ENCODE results near the gene ASB16. TPM values are rescaled to one million over a fixed set of nuclear protein-coding genes. Genes with fewer than 3 reads are reported as not detected.

Gene ASB16
- total and polyA plus RNA-seq, 9 of the 15 experiments (the other 6 are each of a cell fraction or from before 2014, with no cell fraction given), result 0.03 to 0.07 TPM; not detected in 7

GRCh38 chr17:44137891-44138709 is 32.4 kb upstream of the ASB16 start (continued):
- TF ChIP-seq MYNN (IDR thresholded peaks at IDR 0.05) (peak; percentile 82), MYNN (CRISPR knock-in tag; IDR thresholded peaks at IDR 0.05) (no peak), BMI1 (IDR thresholded peaks at IDR 0.05; ENCODE audit: low read length) (no peak), KAT7 (CRISPR knock-in tag; IDR thresholded peaks at IDR 0.05; ENCODE audit: borderline replicate concordance) (0 out of 2 replicates have a peak, but pooled peaks have one; percentile 48), CHD4 (IDR thresholded peaks at IDR 0.05; ENCODE audit: insufficient read depth, insufficient replicate concordance, low read depth, low read length, poor library complexity, severe bottlenecking) (no peak), HIVEP1 (CRISPR knock-in tag; IDR thresholded peaks at IDR 0.05) (no peak), ZNF57 (CRISPR knock-in tag; IDR thresholded peaks at IDR 0.05) (no peak), POLR2A (conservative IDR thresholded peaks at IDR 0.05) (peak; percentile 65), ZNF785 (CRISPR knock-in tag; IDR thresholded peaks at IDR 0.05) (no peak), LARP7 (IDR thresholded peaks at IDR 0.05) (no peak), NELFE (IDR thresholded peaks at IDR 0.05; ENCODE audit: insufficient read depth, insufficient read length) (no peak), HSF4 (CRISPR knock-in tag; IDR thresholded peaks at IDR 0.05; ENCODE audit: borderline replicate concordance) (no peak), ZBTB8A (IDR thresholded peaks at IDR 0.05; ENCODE audit: partially characterized antibody) (no peak), TAF1 (IDR thresholded peaks at IDR 0.05; ENCODE audit: control insufficient read depth, extremely low read depth, insufficient read depth, low read length, severe bottlenecking) (peak; percentile 49), RBM14 (IDR thresholded peaks at IDR 0.05; ENCODE audit: borderline replicate concordance, insufficient read depth, low read depth, low read length) (no peak), SIRT6 (IDR thresholded peaks at IDR 0.05; ENCODE audit: low read depth, low read length) (no peak), ASH1L (IDR thresholded peaks at IDR 0.05; ENCODE audit: borderline replicate concordance, low read depth, partially characterized antibody) (no peak), ZNF146 (CRISPR knock-in tag; IDR thresholded peaks at IDR 0.05; ENCODE audit: unreplicated experiment) (no peak), BRCA1 (IDR thresholded peaks at IDR 0.05) (no peak), BRCA1 (CRISPR knock-in tag; IDR thresholded peaks at IDR 0.05) (no peak), ZNF644 (tag; IDR thresholded peaks at IDR 0.05; ENCODE audit: low read depth) (no peak), NKRF (IDR thresholded peaks at IDR 0.05; ENCODE audit: borderline replicate concordance) (no peak; the same call in 1 of the 2 replicates)
- TF ChIP-seq, protein P1, sequence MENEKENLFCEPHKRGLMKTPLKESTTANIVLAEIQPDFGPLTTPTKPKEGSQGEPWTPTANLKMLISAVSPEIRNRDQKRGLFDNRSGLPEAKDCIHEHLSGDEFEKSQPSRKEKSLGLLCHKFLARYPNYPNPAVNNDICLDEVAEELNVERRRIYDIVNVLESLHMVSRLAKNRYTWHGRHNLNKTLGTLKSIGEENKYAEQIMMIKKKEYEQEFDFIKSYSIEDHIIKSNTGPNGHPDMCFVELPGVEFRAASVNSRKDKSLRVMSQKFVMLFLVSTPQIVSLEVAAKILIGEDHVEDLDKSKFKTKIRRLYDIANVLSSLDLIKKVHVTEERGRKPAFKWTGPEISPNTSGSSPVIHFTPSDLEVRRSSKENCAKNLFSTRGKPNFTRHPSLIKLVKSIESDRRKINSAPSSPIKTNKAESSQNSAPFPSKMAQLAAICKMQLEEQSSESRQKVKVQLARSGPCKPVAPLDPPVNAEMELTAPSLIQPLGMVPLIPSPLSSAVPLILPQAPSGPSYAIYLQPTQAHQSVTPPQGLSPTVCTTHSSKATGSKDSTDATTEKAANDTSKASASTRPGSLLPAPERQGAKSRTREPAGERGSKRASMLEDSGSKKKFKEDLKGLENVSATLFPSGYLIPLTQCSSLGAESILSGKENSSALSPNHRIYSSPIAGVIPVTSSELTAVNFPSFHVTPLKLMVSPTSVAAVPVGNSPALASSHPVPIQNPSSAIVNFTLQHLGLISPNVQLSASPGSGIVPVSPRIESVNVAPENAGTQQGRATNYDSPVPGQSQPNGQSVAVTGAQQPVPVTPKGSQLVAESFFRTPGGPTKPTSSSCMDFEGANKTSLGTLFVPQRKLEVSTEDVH (IDR thresholded peaks at IDR 0.05; ENCODE audit: low read depth, partially characterized antibody), result no peak
- TF ChIP-seq, protein P2, sequence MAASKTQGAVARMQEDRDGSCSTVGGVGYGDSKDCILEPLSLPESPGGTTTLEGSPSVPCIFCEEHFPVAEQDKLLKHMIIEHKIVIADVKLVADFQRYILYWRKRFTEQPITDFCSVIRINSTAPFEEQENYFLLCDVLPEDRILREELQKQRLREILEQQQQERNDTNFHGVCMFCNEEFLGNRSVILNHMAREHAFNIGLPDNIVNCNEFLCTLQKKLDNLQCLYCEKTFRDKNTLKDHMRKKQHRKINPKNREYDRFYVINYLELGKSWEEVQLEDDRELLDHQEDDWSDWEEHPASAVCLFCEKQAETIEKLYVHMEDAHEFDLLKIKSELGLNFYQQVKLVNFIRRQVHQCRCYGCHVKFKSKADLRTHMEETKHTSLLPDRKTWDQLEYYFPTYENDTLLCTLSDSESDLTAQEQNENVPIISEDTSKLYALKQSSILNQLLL (CRISPR knock-in tag; IDR thresholded peaks at IDR 0.05; ENCODE audit: borderline replicate concordance), result no peak
